Left cardiac atrium (tissue), 4 donors: ENCODE measurements around the gene NUCKS1. TPM values are rescaled to one million over a fixed set of nuclear protein-coding genes. Genes with fewer than 3 reads are reported as not detected.
"Not testable (repeated sequence)": the region's sequence is repeated elsewhere in the genome, so short reads cannot be mapped to it uniquely, and the experiment has no call there.

Experiments
- ATAC-seq, 2 donors: fragments of 200-7000 bp; cut with Tn5 transposase; one replicate each; pipeline ENCODE4 v1.9.1; 2020; ENCODE audit warnings: mild to moderate bottlenecking in 2 of 2, moderate library complexity in 2 of 2
- DNase-seq: peaks from one replicate; pipeline ENCODE4 v3.0.0-alpha.2; 2020
- intact Hi-C, 2 donors: fragments of 100-400 bp; cut with DNase I; formaldehyde crosslinking; loops; one replicate each; pipeline versions ENCODE4 v1.14.1 to v1.15.1; 2022 to 2023
- total RNA-seq, 2 donors: library from RNA; stranded (reverse); fragmentation: NEBNext Ultra II Directional; extraction: Animal tissue kit (Norgen Biotek cat#: 25700); gene quantifications; one replicate each; pipeline ENCODE4 v1.2.1, GENCODE V29; 2021
- donor health status: DM: no; HTN: yes; CAD: no.
- donor health status: DM: no; HTN: yes; CAD: no; lungs with severe emphysema.
- donor health status: DM: yes; HTN: yes; CAD: no.
- donor health status: Dilated cardiomyopathy.

Gene NUCKS1
- total RNA-seq, 2 donors from 2014 or later: 162 to 221 TPM

- intact Hi-C loops: no loop called here
- ATAC-seq (no peak), DNase-seq (no peak)
These were observed 5.6 kb downstream of the NUCKS1 start for GRCh38 chr1:205744403-205744802.

- intact Hi-C loops: no loop called here
- ATAC-seq: no peak
These were observed 6.0 kb downstream of the NUCKS1 start for GRCh38 chr1:205743977-205744376.

GRCh38 chr1:205741681-205742080, 8.3 kb downstream of the NUCKS1 start:
- intact Hi-C loops: no loop called here
- ATAC-seq (no peak), DNase-seq (no peak)

More at GRCh38 chr1:205743977-205744376, 6.0 kb downstream of the NUCKS1 start:
- no peak for DNase-seq

- intact Hi-C loops: no loop called here
- DNase-seq (no peak), ATAC-seq (no peak)
These were observed 10.4 kb downstream of the NUCKS1 start for GRCh38 chr1:205739348-205740160.

DNA sequence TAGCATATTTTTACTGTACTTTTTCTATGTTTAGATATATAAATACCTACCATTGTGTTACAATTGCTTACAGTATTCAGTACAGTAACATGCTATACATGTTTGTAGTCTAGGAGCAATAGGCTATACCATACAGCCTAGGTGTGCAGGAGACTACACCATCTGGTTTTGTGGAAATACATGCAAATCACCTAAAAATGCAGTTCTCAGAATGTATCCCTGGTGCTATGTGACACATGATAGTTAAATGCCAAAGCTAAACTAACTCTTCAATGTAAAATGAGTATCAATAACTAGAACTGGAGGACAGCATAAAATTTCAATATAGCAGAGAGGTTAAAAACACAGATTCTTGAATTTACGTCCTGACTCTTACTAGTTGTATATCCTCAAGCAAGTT, 14.8 kb downstream of the NUCKS1 start:
- intact Hi-C loops: no loop called here
- DNase-seq (no peak), ATAC-seq (no peak)

GRCh38 chr1:205733438-205734175, 16.4 kb downstream of the NUCKS1 start:
- DNase-seq (no peak), ATAC-seq (no peak)
- intact Hi-C loops: no loop called here

DNA sequence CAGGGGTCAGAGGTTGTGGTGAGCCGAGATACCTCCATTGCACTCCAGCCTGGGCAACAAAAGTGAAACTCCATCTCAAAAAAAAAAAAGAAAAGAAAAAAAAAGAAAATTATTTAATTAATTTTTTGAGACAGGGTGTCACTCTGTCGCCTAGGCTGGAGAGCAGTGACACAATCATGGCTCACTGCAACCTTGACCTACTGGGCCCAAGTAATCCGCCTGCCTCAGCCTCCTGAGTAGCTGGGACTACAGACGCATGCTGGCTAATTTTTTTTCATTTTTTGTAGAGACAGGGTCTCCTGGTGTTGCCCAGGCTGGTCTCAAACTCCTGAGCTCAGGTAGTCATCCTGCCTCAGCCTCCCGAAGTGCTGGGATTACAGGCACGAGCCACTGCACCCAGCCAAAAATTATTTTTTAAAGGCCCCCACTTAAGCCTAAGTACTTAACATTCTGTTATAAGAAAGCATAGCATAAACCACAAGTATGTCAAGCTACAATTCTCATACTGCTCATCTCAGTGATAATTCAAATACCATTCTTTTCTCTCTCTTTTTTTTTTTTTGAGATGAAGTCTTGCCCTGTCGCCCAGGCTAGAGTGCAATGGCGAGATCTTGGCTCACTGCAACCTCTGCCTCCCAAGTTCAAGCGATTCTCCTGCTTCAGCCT, 19.9 kb downstream of the NUCKS1 start:
- intact Hi-C loops: no loop called here
- ATAC-seq (peak; percentile 14 to 27), DNase-seq (no peak)

GRCh38 chr1:205726619-205727125, 23.3 kb downstream of the NUCKS1 start:
- intact Hi-C loops: no loop called here

GRCh38 chr1:205725514-205725913, 24.5 kb downstream of the NUCKS1 start:
- DNase-seq (no peak), ATAC-seq (no peak)
- intact Hi-C loops: no loop called here

More at GRCh38 chr1:205726619-205727125, 23.3 kb downstream of the NUCKS1 start:
- ATAC-seq (no peak), DNase-seq (no peak)

DNA sequence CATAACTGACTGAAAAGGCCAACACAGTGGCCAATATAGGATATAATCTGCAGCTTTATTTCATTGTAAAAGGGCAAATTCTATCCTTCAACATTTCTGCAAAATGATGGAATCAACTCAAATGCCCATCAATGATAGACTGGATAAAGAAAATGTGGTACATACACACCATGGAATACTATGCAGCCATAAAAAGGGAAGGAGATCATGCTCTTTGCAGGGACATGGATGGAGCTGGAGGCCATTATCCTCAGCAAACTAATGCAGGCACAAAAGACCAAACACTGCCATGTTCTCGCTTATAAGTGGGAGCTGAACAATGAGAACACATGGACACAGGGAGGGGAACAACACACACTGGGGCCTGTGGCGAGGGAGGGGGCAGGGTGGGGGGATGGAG, 29.2 kb downstream of the NUCKS1 start:
- intact Hi-C loops, DNase-seq, ATAC-seq: not testable (repeated sequence)

GRCh38 chr1:205719762-205720161, 30.2 kb downstream of the NUCKS1 start:
- DNase-seq (no peak), ATAC-seq (no peak)
- intact Hi-C loops: loop anchor here in 1 of 2 donors (10.0 kb wide), 1 partner anchor 55 kb away; no protein-coding TSS in a partner anchor

- DNase-seq (no peak), ATAC-seq (no peak)
- intact Hi-C loops: loop anchor here in 1 of 2 donors (10.0 kb wide), 1 partner anchor 54 kb away; no protein-coding TSS in a partner anchor
These were observed 31.0 kb downstream of the NUCKS1 start for GRCh38 chr1:205719015-205719414.

DNA sequence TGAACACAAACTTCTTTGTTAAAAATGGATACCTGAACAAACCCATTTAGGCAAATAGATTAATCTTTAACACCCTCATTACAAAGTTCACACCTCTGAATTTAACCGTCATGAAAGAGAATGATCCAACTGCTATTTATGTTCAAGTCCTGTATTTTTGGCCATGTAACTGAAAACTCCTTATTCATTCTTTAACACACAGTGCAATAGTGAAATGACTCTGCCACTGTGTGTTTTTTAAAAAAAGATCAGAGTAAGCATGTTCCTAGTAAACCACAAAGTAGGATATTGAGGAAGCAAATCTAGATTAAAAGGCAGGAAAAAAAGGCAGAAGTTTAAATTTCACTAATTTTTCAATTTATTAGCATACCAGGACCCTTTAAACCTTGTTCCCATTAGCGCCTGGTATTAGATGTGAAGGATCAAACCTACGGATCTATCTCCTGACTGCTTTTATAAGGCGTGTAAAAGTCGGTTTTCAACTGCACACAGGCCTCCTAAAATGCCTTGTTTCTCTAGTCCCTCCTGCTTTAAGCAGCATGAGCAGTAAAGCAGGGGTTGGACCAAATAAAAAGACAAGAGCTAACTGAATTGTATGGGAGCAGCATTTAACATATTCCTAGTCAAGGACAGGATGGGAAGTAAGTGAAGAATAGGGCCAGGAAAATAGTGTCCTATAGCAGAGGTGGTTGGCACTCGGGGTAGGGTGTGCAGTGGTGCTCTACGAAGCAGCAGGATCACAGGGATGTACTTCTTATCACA, 33.4 kb downstream of the NUCKS1 start:
- intact Hi-C loops: loop anchor here in 1 of 2 donors (10.0 kb wide), 1 partner anchor 52 kb away; no protein-coding TSS in a partner anchor
- ATAC-seq (no peak), DNase-seq (no peak)

DNA sequence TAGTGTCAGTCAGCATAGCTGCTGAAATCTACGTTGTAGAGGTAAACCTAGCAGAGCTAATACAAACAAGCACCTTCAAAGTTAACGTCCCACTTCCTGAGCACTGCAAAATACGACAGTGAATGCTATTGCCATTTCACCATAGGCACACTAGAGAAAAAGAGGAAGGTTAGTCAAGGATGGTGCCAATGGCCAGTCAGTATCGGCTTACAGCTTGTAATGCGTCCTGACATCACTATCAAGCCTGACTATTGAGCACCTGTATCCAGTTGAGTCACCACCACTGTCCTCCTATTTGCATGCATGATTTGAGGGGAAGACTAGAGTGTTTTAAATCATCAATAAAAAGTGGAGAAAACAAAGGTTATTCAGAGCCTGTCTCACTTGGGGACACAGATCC, 34.4 kb downstream of the NUCKS1 start:
- no peak for ATAC-seq
- DNase-seq: no peak
- intact Hi-C loops: loop anchor here in 1 of 2 donors (10.0 kb wide), 1 partner anchor 51 kb away; no protein-coding TSS in a partner anchor

DNA sequence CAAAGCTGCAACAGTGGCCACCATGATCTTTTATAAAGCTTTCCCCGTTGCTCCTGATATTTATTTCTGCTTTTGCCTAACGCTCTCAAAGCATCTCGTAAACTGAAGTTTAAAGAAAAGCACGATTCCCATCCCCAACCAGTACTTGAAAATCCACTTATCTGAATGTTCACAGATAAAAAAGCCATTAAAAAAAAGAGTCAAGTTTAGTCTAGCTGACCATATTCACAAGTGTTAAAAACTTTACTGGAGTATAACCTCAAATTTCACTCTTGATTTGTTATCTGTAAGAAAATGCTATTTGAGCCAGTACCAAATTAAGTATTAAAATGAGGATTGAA, 35.1 kb downstream of the NUCKS1 start:
- no peak for ATAC-seq
- intact Hi-C loops: loop anchor here in 1 of 2 donors (10.0 kb wide), 1 partner anchor 50 kb away; no protein-coding TSS in a partner anchor

GRCh38 chr1:205714190-205714905, 35.6 kb downstream of the NUCKS1 start:
- ATAC-seq: no peak
- no peak for DNase-seq
- intact Hi-C loops: loop anchor here in 1 of 2 donors (10.0 kb wide), 1 partner anchor 50 kb away; no protein-coding TSS in a partner anchor

More for the DNA sequence above, 35.1 kb downstream of the NUCKS1 start:
- no peak for DNase-seq

GRCh38 chr1:205711105-205712048, 38.6 kb downstream of the NUCKS1 start:
- ATAC-seq (peak; percentile 80 to 83), DNase-seq (peak; percentile 56)
- intact Hi-C loops: loop anchor here in 1 of 2 donors (10.0 kb wide), 1 partner anchor 47 kb away; no protein-coding TSS in a partner anchor
